GM18507 (cell line): ENCODE data around the gene RAB40C.
"Not testable (repeated sequence)": the region's sequence is repeated elsewhere in the genome, so short reads cannot be mapped to it uniquely, and the experiment has no call there.

Experiments
- DNase-seq: peaks from one replicate; pipeline ENCODE4 v3.0.0; 2011; ENCODE audit warnings: low read depth; ENCODE audit not compliant: insufficient read length; ENCODE audit errors: extremely low spot score
- FAIRE-seq: peaks from 2 replicates; lab custom pipeline; 2011; peaks lifted over from hg19 to GRCh38; lab: Jason Lieb, UNC

RAB40C gene

GRCh38 chr16:586047-586644 is 3.7 kb upstream of the RAB40C start:
- FAIRE-seq, result no peak
- no peak for DNase-seq

GRCh38 chr16:586645-587590 is 2.9 kb upstream of the RAB40C start:
- no peak for DNase-seq
- FAIRE-seq, result no peak

GRCh38 chr16:588639-588888 is 1.3 kb upstream of the RAB40C start:
- DNase-seq (no peak), FAIRE-seq (no peak)

GRCh38 chr16:588889-589657 is 793 bp upstream of the RAB40C start:
- FAIRE-seq (no peak), DNase-seq (peak; percentile 81)

- no peak for FAIRE-seq
Measured at GRCh38 chr16:590188-590814, 435 bp downstream of the RAB40C start.

GRCh38 chr16:590815-591200 is 942 bp downstream of the RAB40C start:
- FAIRE-seq (no peak), DNase-seq (no peak)

More at GRCh38 chr16:590188-590814, 435 bp downstream of the RAB40C start:
- no peak for DNase-seq

GRCh38 chr16:591231-591630 is 1.4 kb downstream of the RAB40C start:
- FAIRE-seq (no peak), DNase-seq (no peak)

GRCh38 chr16:591892-592517 is 2.1 kb downstream of the RAB40C start:
- DNase-seq (no peak), FAIRE-seq (no peak)

GRCh38 chr16:592518-593306 is 2.8 kb downstream of the RAB40C start:
- DNase-seq (no peak), FAIRE-seq (no peak)

GRCh38 chr16:593406-593805 is 3.5 kb downstream of the RAB40C start:
- no peak for FAIRE-seq
- no peak for DNase-seq

- FAIRE-seq, result no peak
- DNase-seq, result no peak
Measured at GRCh38 chr16:593807-594206, 3.9 kb downstream of the RAB40C start.

- no peak for FAIRE-seq
- DNase-seq, result no peak
Measured at GRCh38 chr16:595094-595528, 5.2 kb downstream of the RAB40C start.

- no peak for FAIRE-seq
- no peak for DNase-seq
Measured at GRCh38 chr16:595942-596735, 6.3 kb downstream of the RAB40C start.

GRCh38 chr16:596736-597060 is 6.8 kb downstream of the RAB40C start:
- no peak for FAIRE-seq
- DNase-seq, result no peak

- not testable (repeated sequence) for FAIRE-seq, DNase-seq
Measured at GRCh38 chr16:597655-598054, 7.8 kb downstream of the RAB40C start.

- FAIRE-seq (no peak), DNase-seq (no peak)
Measured at GRCh38 chr16:598823-599739, 9.2 kb downstream of the RAB40C start.

- DNase-seq, result no peak
Measured at GRCh38 chr16:600781-601180, 10.9 kb downstream of the RAB40C start.

More at GRCh38 chr16:600781-601180, 10.9 kb downstream of the RAB40C start:
- FAIRE-seq, result no peak
